ENCODE results near the gene CCNT1.
"Not testable (repeated sequence)": the region's sequence is repeated elsewhere in the genome, so short reads cannot be mapped to it uniquely, and the experiment has no call there.

Gene CCNT1

GRCh38 chr12:48691826-48692487 lies 24.6 kb downstream of the CCNT1 start:
- DNase-seq (ENCODE audit: low read depth) = no peak

GRCh38 chr12:48690990-48691389 lies 25.5 kb downstream of the CCNT1 start:
- no peak for DNase-seq (ENCODE audit: low read depth)

- no peak for DNase-seq (ENCODE audit: low read depth)
Observed at GRCh38 chr12:48690436-48690835, 26.1 kb downstream of the CCNT1 start.

- no peak for DNase-seq (ENCODE audit: low read depth)
Observed at GRCh38 chr12:48688836-48689235, 27.7 kb downstream of the CCNT1 start.

- no peak for DNase-seq (ENCODE audit: low read depth)
Observed at GRCh38 chr12:48687592-48687991, 28.9 kb downstream of the CCNT1 start.

- no peak for DNase-seq (ENCODE audit: low read depth)
Observed at GRCh38 chr12:48686615-48687334, 29.7 kb downstream of the CCNT1 start.

- no peak for DNase-seq (ENCODE audit: low read depth)
Observed at GRCh38 chr12:48686037-48686595, 30.4 kb downstream of the CCNT1 start.

GRCh38 chr12:48683534-48683933 lies 33.0 kb downstream of the CCNT1 start:
- no peak for DNase-seq (ENCODE audit: low read depth)

- no peak for DNase-seq (ENCODE audit: low read depth)
Observed at GRCh38 chr12:48682927-48683326, 33.6 kb downstream of the CCNT1 start.

GRCh38 chr12:48682533-48682905 lies 34.0 kb downstream of the CCNT1 start:
- not testable (repeated sequence) for DNase-seq (ENCODE audit: low read depth)

- peak; percentile 97 for DNase-seq (ENCODE audit: low read depth)
Observed at GRCh38 chr12:48681710-48682532, 34.6 kb downstream of the CCNT1 start, which contains the start of gene KANSL2. KANSL2 (minus strand) TSS chr12:48682238; CDS start chr12:48681632, 606 bp downstream.

- no peak for DNase-seq (ENCODE audit: low read depth)
Observed at GRCh38 chr12:48681399-48681709, 35.2 kb downstream of the CCNT1 start.

GRCh38 chr12:48680861-48681260 lies 35.6 kb downstream of the CCNT1 start:
- no peak for DNase-seq (ENCODE audit: low read depth)

GRCh38 chr12:48678551-48679185 lies 37.8 kb downstream of the CCNT1 start:
- no peak for DNase-seq (ENCODE audit: low read depth)

GRCh38 chr12:48671231-48671856 lies 45.2 kb downstream of the CCNT1 start:
- DNase-seq (ENCODE audit: low read depth) = no peak

GRCh38 chr12:48668996-48669395 lies 47.5 kb downstream of the CCNT1 start:
- DNase-seq (ENCODE audit: low read depth) = no peak

GRCh38 chr12:48659863-48660262 lies 56.6 kb downstream of the CCNT1 start:
- DNase-seq (ENCODE audit: low read depth) = no peak

GRCh38 chr12:48651681-48652080 lies 64.8 kb downstream of the CCNT1 start:
- DNase-seq (ENCODE audit: low read depth) = no peak

GRCh38 chr12:48645354-48645753 lies 71.2 kb downstream of the CCNT1 start:
- not testable (repeated sequence) for DNase-seq (ENCODE audit: low read depth)

GRCh38 chr12:48643011-48643410 lies 73.5 kb downstream of the CCNT1 start:
- DNase-seq (ENCODE audit: low read depth) = no peak

GRCh38 chr12:48641752-48642555 lies 74.6 kb downstream of the CCNT1 start:
- DNase-seq (ENCODE audit: low read depth) = not testable (repeated sequence)
